ENCODE data around the gene SLC25A39.
"Not testable (repeated sequence)": the region's sequence is repeated elsewhere in the genome, so short reads cannot be mapped to it uniquely, and the experiment has no call there.

The SLC25A39 gene

GRCh38 chr17:44333371-44333770 is 8.7 kb upstream of the SLC25A39 start:
- DNase-seq: no peak

GRCh38 chr17:44331249-44331760 is 6.7 kb upstream of the SLC25A39 start:
- DNase-seq: peak; percentile 88

GRCh38 chr17:44330263-44330662 is 5.6 kb upstream of the SLC25A39 start:
- DNase-seq: not testable (repeated sequence)

- DNase-seq: not testable (repeated sequence)
Observed at GRCh38 chr17:44329516-44329915, 4.9 kb upstream of the SLC25A39 start.

- DNase-seq: no peak
Observed at GRCh38 chr17:44327715-44328449, 3.3 kb upstream of the SLC25A39 start.

GRCh38 chr17:44326861-44327444 is 2.3 kb upstream of the SLC25A39 start:
- DNase-seq: peak; percentile 96

GRCh38 chr17:44324092-44324570 is 492 bp downstream of the SLC25A39 start:
- DNase-seq: no peak

- DNase-seq: no peak
Observed at GRCh38 chr17:44323359-44324091, 1.1 kb downstream of the SLC25A39 start.

- no peak for DNase-seq
Observed at GRCh38 chr17:44322236-44322895, 2.3 kb downstream of the SLC25A39 start.

GRCh38 chr17:44321246-44322120 is 3.1 kb downstream of the SLC25A39 start:
- DNase-seq: no peak

GRCh38 chr17:44320066-44320465 is 4.6 kb downstream of the SLC25A39 start:
- no peak for DNase-seq

GRCh38 chr17:44318077-44318892 is 6.3 kb downstream of the SLC25A39 start:
- no peak for DNase-seq

- no peak for DNase-seq
Observed at GRCh38 chr17:44317545-44317944, 7.1 kb downstream of the SLC25A39 start.

GRCh38 chr17:44315760-44316731 is 8.6 kb downstream of the SLC25A39 start:
- DNase-seq: no peak

GRCh38 chr17:44314869-44315661 is 9.6 kb downstream of the SLC25A39 start:
- DNase-seq: peak; percentile 48

GRCh38 chr17:44314524-44314868 is 10.1 kb downstream of the SLC25A39 start:
- DNase-seq: no peak

GRCh38 chr17:44314031-44314430 is 10.6 kb downstream of the SLC25A39 start:
- no peak for DNase-seq

- no peak for DNase-seq
Observed at GRCh38 chr17:44312396-44313104, 12.1 kb downstream of the SLC25A39 start.
